NAMALWA (cell line): ENCODE results near the gene SLC5A12.
A peak's percentile ranks its signal among the peaks of the same experiment; 100 is the strongest.
"Not testable (repeated sequence)": the region's sequence is repeated elsewhere in the genome, so short reads cannot be mapped to it uniquely, and the experiment has no call there.

Source experiments
- DNase-seq: peaks from one replicate; pipeline ENCODE4 v3.0.0-alpha.2; 2015; ENCODE audit warnings: low spot score

The SLC5A12 gene

DNA sequence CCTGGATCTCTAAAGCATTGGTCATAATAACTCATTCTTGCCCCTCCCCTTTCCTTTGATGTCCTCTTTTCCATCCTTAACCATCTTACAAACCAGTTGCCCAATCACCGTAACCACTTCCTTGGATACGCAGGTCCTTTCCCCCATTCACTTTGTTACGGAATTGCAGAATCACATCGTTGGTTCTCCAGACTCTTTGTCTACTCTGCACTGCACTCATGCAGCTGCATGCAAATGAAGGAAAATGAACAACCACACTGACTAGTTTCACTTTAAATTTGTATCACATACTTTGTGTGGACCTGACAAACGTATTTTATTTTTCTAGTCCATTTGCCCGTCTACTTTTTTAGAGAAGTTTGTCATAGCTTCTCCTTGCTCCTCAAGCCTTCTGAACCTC is 69.9 kb downstream of the SLC5A12 start:
- DNase-seq: peak; percentile 13

DNA sequence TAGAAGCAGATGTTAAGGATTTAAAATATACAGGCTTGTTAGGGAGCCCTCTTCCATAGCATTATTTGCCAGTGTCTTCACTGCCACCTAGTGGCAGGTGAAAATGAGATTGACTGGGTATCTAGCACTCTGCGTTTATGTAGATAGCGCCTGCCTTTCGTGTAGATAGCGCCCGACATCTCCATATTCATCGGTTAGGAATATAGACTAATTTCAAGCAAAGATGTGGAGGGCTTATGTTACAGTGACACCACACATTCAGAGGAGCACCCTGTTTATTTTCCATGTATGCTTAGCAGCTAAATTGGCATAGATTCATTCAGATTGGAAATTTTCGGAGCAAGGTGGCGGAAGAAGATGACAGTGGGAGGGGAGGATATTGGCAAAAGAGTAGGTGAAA is 72.0 kb downstream of the SLC5A12 start:
- peak; percentile 75 for DNase-seq

DNA sequence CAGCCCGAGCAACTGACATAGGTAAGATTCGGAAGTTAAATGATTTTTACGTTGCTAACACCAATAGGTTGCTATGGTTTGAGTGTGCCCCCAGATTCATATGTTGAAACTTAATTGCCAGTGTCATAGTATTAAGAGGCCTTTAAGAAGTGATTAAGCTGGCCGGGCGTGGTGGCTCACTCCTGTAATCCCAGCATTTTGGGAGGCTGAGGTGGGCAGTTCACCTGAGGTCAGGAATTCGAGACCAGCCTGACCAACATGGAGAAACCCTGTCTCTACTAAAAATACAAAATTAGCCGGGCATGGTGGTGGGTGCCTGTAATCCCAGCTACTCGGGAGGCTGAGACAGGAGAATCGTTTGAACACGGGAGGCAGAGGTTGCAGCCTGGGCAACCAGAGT is 78.5 kb downstream of the SLC5A12 start:
- DNase-seq: not testable (repeated sequence)

DNA sequence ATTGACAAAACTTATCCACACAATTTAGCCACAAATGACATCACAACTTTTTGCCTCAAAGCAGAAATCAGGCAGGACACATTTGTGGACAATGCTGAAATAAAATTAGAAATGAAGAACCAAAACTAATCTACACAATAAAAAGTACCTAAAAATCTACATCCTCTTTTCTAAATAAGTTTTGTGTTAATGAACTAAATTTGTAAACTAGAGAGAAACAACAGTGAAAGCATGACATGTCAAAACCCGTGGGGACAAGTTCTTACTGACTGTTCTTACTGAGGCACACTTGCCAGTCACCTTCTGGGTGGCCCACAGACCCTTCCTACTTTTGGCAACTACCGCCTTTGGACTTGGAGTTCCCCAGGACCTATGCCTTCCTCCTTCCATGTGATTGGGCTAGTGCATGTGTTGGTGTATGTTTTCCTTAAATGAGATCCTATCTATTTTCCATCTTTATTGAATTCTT is 89.1 kb downstream of the SLC5A12 start:
- no peak for DNase-seq

DNA sequence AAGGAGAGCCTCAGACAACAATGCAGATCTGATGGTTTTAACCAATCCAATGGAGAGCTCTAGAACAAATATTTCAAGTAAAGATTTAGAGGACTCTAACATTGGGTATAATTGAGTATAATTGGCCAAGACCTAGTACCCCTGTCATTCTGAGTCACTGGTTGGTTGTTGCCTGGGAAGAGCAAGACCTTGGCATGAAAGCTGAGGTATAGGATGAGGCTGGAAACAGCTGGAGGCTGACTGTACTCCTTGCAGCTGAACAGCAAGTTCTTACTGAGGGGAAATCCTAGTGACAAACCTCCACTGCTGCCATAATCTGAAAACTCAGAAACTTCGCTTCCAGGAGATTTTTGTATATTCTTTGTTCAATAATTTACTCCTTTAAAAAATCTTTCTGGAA is 95.5 kb downstream of the SLC5A12 start:
- no peak for DNase-seq

DNA sequence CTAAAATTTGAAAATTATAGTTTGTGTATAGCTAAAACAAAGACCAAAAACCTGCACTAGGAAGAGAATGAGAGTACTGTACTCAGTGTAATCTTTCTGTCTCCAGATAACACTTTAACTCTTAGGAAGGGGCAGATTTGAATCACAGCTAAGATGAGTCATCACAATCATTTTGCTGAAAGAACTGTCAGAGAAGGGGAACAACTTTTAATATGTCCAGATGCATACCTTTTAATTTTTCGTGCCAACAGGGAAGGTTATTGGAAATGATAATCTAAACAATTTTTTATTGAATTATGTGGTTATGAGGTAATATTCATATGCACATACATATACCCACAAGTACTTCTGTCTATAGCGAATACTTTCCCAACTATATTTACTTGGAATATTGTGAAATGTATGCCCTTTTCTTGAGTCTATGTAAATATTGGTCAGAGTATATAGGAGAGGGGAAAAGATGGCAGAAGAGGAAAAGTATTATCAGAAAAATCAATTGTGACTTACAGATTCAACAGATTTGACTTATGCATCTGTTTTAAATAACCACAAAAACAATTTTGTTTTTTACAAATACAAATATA is 98.7 kb downstream of the SLC5A12 start:
- no peak for DNase-seq

DNA sequence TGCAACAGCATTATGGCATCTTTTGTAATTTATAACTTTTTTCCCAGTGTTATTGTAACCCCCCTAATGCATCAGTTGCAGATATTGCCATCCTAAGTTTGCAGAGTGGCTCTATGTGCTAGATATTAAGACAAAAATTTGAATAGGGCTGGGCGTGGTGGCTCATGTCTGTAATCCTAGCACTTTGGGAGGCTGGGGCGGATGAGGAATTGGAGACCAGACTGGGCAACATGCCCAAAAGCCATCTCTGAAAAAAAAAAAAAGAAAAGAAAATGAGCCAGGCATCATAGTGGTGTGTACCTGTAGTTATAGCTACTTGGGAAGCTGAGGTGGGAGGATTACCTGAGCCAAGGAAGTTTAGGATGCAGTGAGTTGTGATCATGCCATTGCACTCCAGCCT is 99.7 kb downstream of the SLC5A12 start:
- no peak for DNase-seq

DNA sequence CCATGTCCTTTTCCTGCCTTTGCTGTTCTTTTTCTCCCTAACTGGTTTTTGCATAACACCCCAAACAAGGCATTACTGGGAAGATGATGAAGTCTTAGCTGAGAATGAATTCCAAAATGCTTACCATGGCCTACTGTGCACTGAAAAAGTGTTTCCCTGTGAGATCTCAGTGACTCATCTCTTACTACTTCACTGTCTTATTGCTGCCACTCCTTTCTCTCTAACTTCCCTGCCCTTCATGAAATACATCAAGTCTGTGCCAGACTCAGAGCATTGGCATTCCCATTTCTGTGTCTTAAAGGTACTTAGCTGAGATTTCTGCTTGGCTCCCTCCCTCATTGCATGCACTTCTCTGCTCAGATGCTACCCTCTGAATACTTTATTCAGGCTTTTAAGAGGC is 100.7 kb downstream of the SLC5A12 start:
- no peak for DNase-seq

DNA sequence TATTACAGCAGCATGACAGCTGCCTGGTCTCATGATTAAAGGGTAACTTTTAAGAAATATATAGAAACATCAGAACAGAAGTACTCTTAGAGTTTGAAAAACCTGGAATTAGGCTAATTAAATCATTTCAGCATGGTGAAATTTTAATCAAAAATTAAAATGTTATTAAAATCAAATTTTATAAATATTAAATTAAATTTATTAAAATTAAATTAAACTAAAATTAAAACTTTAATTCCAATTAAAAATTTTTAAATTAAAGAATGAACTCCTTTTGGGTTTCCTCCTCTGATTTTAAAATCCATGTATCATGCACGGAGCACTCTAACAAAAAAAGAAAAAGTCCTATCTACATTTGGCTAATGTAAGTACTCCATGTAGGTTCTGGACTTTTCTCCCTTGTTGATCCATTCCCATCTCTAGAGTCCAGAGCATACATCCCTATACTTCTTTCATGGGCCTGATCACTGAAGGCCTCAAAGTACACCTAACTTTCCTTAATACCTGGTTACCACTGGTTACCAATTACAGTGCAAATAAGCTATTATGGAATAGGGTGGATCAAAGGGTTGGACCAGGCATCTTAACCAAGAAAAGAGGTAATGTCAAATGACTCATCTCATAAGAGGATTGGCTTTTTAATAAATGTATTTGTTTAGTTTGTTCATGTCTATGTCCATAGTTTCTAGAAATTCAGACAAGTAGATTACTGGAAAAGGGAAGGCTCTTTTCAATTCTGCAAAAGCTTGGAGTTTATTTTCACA is 101.4 kb downstream of the SLC5A12 start:
- DNase-seq: no peak

DNA sequence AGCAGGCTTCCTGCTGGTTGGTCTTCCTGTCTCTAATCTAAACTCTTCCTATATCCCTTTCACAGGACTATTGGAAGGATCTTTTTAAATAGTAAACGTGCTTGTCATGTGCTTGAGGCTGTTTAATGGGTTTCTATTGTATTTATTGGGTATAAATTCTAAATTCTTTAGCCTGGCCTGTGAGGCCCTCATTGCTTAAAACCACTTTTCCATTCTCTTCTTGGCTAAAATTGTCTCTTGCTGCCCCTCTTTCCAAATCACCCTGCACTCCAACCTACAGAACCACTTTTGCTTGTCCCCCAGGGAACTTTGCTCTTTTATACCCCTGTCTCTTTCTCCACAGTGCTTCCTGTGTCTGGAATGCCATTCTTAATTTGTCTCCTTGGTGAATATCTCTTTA is 103.4 kb downstream of the SLC5A12 start:
- DNase-seq: no peak
